Brain pericyte (primary cell): Measurements from ENCODE around the gene ZFYVE16.
A peak's percentile ranks its signal among the peaks of the same experiment; 100 is the strongest.
"Not testable (repeated sequence)": the region's sequence is repeated elsewhere in the genome, so short reads cannot be mapped to it uniquely, and the experiment has no call there.

Experiments
- DNase-seq: peaks from one replicate; pipeline ENCODE4 v3.0.0-alpha.2; 2012; ENCODE audit warnings: low read depth, low spot score

The ZFYVE16 gene

GRCh38 chr5:80407735-80408483 lies at the start of gene ZFYVE16:
ZFYVE16 (plus strand) TSS chr5:80408064; CDS start chr5:80434148, 26,084 bp downstream.
- DNase-seq = peak; percentile 91

GRCh38 chr5:80360914-80361444 lies 46.9 kb upstream of the ZFYVE16 start:
- no peak for DNase-seq

GRCh38 chr5:80364892-80365291 lies 43.0 kb upstream of the ZFYVE16 start:
- no peak for DNase-seq

- DNase-seq = no peak
Observed at GRCh38 chr5:80368661-80369480, 39.0 kb upstream of the ZFYVE16 start.

- DNase-seq = no peak
Observed at GRCh38 chr5:80369521-80369920, 38.3 kb upstream of the ZFYVE16 start.

GRCh38 chr5:80370390-80370789 lies 37.5 kb upstream of the ZFYVE16 start:
- DNase-seq = no peak

GRCh38 chr5:80372780-80373179 lies 35.1 kb upstream of the ZFYVE16 start:
- DNase-seq = no peak

DNA sequence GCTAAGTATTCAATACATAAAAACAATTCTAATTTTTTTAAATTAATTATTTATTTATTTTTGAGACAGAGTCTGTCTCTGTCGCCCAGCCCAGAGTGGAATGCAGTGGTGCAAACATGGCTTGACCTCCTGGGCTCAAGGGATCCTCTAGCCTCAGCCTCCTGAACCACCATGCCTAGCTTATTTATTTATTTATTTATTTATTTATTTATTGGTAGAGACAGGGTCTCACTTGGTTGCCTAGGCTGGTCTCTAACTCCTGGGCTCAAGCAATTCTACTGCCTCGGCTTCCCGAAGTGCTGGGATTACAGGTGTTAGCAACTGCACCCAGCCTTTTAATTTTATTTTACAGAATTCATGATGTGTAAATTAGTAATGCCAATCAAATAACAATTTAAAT lies 33.7 kb upstream of the ZFYVE16 start:
- DNase-seq = no peak

DNA sequence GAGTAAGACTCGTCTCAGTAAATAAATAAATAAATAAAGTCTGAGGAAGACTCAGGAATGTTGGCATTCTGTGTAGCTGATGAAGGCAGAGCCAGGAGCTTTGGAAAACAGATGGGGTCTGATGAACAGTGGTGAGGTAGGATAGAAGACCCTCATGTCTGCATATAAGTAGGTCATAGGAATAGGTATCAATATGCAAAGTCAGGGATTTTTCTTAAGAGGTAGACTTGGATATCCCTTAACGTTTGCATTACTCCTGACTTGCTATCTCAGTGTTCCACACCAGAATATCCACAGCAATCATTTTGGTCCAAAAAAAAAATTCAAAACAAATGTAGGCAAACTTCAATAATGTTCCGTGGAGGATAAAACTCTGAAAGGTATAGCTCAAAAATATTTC lies 31.3 kb upstream of the ZFYVE16 start:
- no peak for DNase-seq

DNA sequence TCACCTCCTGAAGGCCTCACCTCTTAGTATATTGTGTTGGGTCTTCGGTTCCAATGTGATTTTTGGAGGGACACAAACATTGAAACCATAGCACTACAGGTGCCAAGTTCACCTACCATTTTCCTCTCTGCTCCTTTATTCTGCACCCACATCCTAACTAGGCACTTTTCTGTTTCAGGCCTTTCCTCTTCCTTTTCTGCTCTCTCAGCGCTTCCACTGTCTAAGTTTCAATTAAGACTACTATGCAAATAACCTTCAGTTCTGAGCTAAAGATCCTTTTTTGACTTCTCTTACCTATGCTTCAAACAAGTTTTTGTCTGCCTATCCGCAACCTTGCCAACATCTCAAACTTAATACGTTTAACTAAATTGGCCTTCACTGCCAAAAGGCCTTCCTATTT lies 25.4 kb upstream of the ZFYVE16 start:
- DNase-seq = no peak

GRCh38 chr5:80387063-80387768 lies 20.6 kb upstream of the ZFYVE16 start:
- no peak for DNase-seq

- DNase-seq = no peak
Observed at GRCh38 chr5:80389580-80389979, 18.3 kb upstream of the ZFYVE16 start.

DNA sequence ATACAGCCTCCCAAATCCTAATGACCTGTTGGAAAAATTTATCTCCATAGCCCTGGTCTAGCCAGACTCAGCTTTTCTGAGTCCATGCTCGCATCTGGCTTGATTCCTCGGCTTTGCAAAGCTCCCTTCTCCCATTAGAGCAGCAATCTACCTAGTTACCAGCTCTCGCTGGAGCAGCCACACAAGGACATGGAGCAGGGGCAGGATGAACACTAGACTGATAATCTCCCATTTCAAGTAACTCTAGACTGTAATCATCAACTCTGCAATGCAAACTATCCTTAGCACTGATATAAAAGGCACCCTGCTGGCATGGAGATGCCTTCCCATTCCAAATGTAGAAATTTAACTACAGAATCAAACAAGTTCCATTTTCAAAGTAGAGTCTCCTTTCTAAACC lies 17.5 kb upstream of the ZFYVE16 start:
- not testable (repeated sequence) for DNase-seq

DNA sequence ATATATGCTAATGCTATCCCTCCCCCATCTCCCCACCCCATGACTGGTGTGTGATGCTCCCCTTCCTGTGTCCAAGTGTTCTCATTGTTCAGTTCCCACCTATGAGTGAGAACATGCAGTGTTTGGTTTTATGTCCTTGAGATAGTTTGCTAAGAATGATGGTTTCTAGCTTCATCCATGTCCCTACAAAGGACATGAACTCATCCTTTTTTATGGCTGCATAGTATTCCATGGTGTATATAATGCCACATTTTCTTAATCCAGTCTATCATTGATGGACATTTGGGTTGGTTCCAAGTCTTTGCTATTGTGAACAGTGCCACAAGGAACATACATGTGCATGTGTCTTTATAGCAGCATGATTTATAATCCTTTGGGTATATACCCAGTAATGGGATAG lies 16.6 kb upstream of the ZFYVE16 start:
- DNase-seq = not testable (repeated sequence)

DNA sequence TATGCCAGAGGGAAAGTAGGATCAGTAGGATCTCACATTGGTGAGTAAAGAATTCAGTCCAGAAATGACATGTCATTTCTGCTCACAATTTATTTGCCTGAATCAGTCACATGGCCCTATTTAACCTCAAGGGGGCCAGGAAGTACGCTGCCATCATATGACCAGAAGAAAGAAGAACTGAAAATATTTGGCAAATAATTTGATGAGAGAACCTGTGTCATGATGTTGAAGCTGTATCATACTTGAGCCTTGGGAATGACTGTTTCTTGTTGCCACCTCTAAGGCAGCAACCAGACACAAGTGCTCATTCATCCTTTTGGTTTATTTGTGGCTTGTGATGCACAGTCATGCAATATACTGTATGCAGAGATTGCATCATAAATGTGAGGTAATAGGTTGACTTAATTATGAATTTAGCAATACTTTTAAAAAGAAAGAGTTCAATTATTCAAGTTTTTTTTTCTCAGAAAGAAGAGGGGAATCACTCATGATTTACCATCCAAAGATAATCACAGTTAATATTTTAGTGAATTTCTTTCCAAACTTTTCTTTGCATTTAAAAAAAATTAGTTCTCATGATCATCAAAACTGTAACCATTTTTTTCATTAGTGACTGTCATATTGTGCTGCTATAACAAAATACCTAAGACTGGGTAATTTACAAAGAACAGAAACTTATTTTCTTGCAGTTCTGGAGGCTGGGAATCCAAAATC lies 8.2 kb upstream of the ZFYVE16 start:
- no peak for DNase-seq

- DNase-seq = not testable (repeated sequence)
Observed at GRCh38 chr5:80400368-80400767, 7.5 kb upstream of the ZFYVE16 start.

- DNase-seq = no peak
Observed at GRCh38 chr5:80403782-80404181, 4.1 kb upstream of the ZFYVE16 start.

DNA sequence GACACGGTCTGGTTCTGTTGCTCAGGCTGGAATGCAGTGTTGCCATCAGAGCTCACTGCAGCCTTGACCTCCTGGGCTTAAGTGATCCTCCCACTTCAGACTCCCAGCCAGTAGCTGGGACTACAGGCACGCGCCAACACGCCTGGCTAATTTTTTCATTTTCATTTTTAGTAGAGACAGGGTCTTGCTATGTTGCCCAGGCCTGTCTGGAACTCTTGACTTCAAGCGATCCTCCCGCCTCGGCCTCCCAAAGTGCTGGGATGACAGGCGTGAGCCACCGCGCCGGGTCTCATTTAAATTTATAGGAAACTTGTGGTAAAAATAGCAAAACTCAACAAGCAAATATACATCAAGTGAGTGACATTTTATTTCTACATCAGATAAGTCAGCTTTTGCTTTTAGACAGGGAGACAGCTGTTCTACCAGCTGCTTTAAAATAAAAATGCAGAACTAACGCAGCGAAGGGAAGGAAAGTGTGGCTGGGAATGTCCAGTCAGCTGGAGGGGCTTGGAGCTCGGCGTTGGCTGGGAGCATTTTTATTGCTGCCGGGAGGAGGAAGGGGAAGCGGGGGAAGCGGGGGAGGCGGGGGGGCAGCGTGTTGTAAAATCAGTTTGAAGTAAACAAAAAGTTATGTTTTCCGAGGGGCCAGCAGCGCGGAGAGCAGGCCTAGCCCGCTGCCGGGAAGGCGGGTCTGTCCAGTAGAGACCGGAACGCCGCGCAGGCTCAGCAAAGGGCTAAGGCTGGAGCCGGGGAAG lies 707 bp upstream of the ZFYVE16 start:
- no peak for DNase-seq

GRCh38 chr5:80408484-80409366 lies 861 bp downstream of the ZFYVE16 start:
- DNase-seq = no peak
